NB4 (cell line): ENCODE data around the gene CFAP251.
A peak's percentile ranks its signal among the peaks of the same experiment; 100 is the strongest.

ENCODE experiments used
- DNase-seq: peaks from one replicate; pipeline ENCODE4 v3.0.0; 2010; ENCODE audit warnings: low read depth
- H3K4me3 ChIP-seq: one replicate; pipeline ENCODE4 v1.5.1; 2011; ENCODE audit warnings: mild to moderate bottlenecking, low read depth, low read length, moderate library complexity
- MYC ChIP-seq: IDR thresholded peaks from 2 replicates; pipeline ENCODE4 v1.6.1; 2011; ENCODE audit warnings: low read depth, low read length
- POLR2A ChIP-seq: IDR thresholded peaks from 2 replicates; pipeline ENCODE4 v1.6.1; 2011; ENCODE audit warnings: mild to moderate bottlenecking; ENCODE audit not compliant: insufficient read length; ENCODE audit errors: extremely low read depth
- TF ChIP-seq, protein P1 (sequence below): IDR thresholded peaks from 2 replicates; pipeline ENCODE4 v1.6.1; 2011; ENCODE audit warnings: low read depth, low read length
- TF ChIP-seq, protein P2 (sequence below): IDR thresholded peaks from one replicate; pipeline ENCODE4 v1.5.1; 2012; ENCODE audit warnings: low read depth, low read length

Gene CFAP251

DNA sequence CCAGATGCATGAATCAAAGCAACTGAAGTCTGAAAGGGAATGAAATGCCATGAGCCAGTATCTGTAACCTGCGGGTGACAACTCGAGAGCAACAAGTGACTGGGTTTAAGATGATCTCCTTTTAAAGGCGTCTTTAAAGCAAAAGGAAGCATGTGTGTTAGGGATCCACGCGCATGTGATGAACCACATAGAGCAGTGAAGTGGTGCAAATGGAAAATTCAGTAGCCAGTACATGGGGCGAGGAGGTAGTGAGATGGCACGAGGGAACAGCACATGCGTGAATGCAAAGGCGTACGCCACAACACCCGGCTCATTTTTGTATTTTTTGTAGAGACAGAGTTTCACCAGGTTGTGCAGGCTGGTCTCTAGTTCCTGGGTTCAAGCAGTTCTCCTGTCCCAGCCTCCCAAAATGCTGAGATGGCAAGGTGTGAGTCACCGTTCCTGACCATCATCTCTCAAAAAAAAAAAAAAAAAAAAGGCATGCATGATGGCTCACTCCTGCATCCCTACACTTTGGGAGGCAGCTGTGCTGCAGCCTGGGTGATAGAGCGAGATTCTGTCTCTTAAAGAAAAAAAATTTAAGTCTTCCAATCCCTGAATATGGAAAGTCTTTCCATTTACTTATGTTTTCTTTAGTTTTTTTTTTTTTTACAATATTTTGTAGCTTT is 78.7 kb downstream of the CFAP251 start:
- TF ChIP-seq, protein P1, sequence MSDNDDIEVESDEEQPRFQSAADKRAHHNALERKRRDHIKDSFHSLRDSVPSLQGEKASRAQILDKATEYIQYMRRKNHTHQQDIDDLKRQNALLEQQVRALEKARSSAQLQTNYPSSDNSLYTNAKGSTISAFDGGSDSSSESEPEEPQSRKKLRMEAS: no peak
- TF ChIP-seq, protein P2, sequence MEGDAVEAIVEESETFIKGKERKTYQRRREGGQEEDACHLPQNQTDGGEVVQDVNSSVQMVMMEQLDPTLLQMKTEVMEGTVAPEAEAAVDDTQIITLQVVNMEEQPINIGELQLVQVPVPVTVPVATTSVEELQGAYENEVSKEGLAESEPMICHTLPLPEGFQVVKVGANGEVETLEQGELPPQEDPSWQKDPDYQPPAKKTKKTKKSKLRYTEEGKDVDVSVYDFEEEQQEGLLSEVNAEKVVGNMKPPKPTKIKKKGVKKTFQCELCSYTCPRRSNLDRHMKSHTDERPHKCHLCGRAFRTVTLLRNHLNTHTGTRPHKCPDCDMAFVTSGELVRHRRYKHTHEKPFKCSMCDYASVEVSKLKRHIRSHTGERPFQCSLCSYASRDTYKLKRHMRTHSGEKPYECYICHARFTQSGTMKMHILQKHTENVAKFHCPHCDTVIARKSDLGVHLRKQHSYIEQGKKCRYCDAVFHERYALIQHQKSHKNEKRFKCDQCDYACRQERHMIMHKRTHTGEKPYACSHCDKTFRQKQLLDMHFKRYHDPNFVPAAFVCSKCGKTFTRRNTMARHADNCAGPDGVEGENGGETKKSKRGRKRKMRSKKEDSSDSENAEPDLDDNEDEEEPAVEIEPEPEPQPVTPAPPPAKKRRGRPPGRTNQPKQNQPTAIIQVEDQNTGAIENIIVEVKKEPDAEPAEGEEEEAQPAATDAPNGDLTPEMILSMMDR: no peak
- no peak for TF ChIP-seq POLR2A
- TF ChIP-seq MYC: no peak
- no peak for DNase-seq
- no peak overlapping the region for H3K4me3 ChIP-seq

DNA sequence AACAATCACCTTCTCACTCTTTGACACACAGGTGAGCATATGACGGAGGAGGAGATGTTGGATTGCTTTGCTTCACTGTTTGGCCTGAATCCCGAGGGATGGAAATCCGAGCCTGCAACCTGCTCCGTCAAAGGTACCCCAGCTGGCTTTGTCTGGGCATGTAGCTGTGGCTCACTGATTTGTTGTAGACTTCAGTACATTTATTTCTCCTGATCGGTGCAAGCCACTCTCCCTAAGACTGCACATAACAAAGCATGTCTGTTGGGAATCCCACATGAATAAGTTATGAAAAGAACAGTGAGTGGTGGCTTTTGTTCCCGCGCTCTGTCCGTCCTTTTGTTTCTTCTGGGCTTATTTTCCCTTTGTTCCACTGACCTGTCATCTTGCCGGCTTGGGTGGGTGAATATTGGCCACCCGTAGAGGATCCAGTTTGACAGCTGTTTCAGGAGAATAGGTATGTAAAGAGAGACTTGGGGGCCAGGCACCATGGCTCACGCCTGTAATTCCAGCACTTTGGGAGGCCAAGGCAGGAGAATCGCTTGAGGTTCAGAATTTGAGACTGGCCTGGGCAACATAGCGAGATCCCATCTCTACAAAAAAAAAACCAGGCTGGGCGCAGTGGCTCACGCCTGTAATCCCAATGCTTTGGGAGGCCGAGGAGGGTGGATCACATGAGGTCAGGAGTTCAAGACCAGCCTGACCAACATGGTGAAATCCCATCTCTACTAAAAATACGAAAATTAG is 83.2 kb downstream of the CFAP251 start:
- TF ChIP-seq, protein P2: no peak
- TF ChIP-seq POLR2A: no peak
- no peak for TF ChIP-seq MYC
- TF ChIP-seq, protein P1: no peak
- no peak overlapping the region for H3K4me3 ChIP-seq
- DNase-seq: no peak

DNA sequence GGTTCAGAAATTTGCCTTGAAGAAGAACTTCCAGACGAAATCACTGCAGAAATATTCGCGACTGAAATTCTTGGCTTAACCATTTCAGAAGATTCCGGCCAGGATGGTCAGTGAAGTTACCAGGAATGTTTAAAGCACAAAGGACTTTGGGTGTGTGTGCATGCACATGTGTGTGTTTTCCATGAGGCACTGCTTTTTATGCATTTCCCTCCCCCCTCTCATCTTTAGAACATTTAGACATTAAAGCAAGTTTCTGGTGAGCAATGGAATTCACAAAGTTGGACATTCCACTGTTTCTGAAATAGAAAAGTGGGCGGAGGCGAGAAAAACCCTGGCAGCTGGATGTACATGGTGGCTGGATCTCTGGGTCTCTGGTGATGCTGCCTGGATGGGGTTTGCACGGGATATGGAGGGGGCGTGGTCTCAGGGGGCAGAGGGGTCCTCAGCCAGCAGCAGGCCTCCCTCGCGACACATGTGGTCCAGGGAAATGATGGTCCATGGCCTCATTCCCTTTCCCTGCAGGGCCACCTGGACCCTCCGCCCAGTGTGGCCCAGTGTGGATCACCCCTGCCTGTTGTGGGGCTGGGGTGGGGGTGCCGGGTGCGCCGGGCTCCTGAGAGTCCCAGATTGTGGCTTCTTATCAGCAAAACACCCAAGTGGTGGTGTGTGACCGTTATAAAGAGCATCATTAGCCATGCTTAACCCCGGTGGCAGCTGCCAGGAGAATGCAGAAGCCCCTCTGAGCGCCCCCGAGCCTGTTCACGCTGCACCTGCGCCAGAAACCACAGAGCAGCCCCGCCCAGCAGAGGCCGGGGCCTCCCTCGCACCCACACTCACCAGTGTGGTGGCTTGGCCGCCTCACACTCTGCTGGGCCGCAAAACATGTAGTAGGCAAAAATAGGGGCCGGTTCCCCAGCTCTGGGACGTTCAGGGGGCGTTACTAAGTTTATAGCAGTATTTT is 85.5 kb downstream of the CFAP251 start:
- no peak overlapping the region for H3K4me3 ChIP-seq
- peak; percentile 56 for DNase-seq
- TF ChIP-seq, protein P1: no peak
- TF ChIP-seq, protein P2: no peak
- TF ChIP-seq POLR2A (no peak), MYC (no peak)

DNA sequence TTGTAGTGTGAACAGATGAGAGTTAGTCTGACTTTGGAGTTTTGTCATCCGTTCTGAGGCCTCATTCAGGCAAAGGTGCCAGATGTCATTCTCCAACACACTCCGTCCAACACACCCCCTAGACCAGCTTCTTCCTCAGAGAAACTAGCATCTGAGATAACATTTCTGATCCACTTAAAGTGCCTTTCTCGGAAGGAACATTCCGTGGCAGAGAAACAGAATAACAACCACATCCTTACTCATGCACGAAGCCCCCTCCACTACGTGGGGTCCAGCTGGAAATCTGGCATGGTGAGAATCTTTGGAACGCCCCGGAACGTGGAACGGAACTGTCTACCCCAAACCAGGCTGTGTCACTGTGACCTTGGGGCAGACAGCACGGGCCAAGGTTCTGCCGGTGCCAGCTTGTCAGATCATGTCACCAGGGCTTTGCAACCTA is 86.3 kb downstream of the CFAP251 start:
- no peak for DNase-seq
- no peak overlapping the region for H3K4me3 ChIP-seq
- TF ChIP-seq POLR2A (no peak), MYC (no peak)
- TF ChIP-seq, protein P1: no peak
- TF ChIP-seq, protein P2: no peak

DNA sequence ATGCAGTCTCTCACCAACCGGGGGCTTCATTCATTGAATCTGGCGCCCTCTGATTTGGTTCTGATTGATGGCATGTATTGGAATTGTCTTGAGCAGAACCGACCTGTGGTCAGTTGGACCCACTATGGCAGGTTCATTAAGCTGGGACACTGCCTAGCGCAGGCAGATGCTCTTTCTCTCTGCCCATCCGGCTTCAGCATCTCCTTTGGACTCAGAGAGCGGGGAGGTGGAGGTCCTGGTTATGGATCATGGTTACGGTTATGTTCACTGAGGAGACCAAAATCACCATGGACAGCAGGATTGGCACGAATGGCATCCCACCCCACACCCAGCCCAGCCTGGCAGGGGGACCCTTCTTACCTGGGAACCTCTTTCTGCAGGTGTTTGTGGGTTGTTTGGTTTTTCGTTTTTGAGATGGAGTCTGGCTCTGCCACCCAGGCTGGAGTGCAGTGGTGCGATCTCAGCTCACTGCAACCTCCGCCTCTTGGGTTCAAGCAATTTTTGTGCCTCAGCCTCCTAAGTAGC is 86.9 kb downstream of the CFAP251 start:
- TF ChIP-seq MYC: no peak
- TF ChIP-seq, protein P2: no peak
- TF ChIP-seq POLR2A: no peak
- TF ChIP-seq, protein P1: no peak
- H3K4me3 ChIP-seq: no peak overlapping the region
- DNase-seq: no peak
